Muscle layer of colon (tissue), 2 donors: ENCODE data around the gene HAUS8.

Source experiments
- H3K27ac ChIP-seq: one replicate; pipeline ENCODE4 v1.7.0; 2013; ENCODE audit warnings: low read depth, mild to moderate bottlenecking, low read length, moderate library complexity
- H3K27me3 ChIP-seq, 2 donors: one replicate each; pipeline ENCODE4 v1.7.0; 2013; ENCODE audit warnings: low read length in 2 of 2, mild to moderate bottlenecking in 2 of 2; ENCODE audit not compliant: insufficient read depth in 2 of 2, control insufficient read depth in 1 of 2
- H3K36me3 ChIP-seq: one replicate; pipeline ENCODE4 v1.7.0; 2013; ENCODE audit warnings: mild to moderate bottlenecking, low read length; ENCODE audit not compliant: insufficient read depth
- H3K4me1 ChIP-seq: one replicate; pipeline ENCODE4 v1.7.0; 2013; ENCODE audit warnings: mild to moderate bottlenecking, low read length; ENCODE audit not compliant: insufficient read depth
- H3K4me3 ChIP-seq, 2 donors: one replicate each; pipeline ENCODE4 v1.7.0; 2013; ENCODE audit warnings: low read length in 2 of 2, low read depth in 1 of 2, mild to moderate bottlenecking in 1 of 2, moderate library complexity in 1 of 2
- H3K9ac ChIP-seq: one replicate; pipeline ENCODE4 v1.7.0; 2013; ENCODE audit warnings: low read length
- H3K9me3 ChIP-seq: one replicate; pipeline ENCODE4 v1.7.0; 2013; ENCODE audit warnings: mild to moderate bottlenecking, low read length
- donor health status: abdominal sarcoma.
- donor health status: Adenocarcinoma of cecum.

The HAUS8 gene

DNA sequence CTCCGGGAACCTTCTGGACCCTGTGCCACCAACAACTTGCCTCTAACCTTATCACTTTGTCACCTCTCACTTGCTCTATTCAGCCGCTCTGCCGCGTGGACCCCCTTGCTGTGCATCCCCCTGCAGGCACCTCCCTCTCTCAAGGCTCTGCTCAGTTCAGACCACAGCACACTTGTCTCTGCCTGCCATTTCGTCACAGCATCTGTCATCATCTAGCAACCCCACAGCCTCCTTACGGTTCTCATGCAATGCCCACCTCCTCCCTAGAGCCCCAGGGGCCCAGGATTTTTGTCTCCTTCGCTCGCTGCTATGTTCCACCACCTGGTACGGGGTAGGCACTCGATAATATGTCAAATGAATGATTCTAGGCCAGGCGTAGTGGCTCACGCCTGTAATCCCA is 4.8 kb downstream of the HAUS8 start:
- Histone ChIP-seq H3K27me3 (no peaks in the 10 kb centered on the region), H3K27ac (no peak overlapping the region), H3K9ac (no peak overlapping the region), H3K4me1 (peaks cover 14% of the 10 kb centered on the region), H3K9me3 (no peaks in the 10 kb centered on the region), H3K36me3 (peaks cover 7% of the 10 kb centered on the region), H3K4me3 (no peak overlapping the region)

GRCh38 chr19:17069193-17069592 is 6.1 kb downstream of the HAUS8 start:
- H3K4me3 ChIP-seq = no peak overlapping the region
- H3K36me3 ChIP-seq = peaks cover 7% of the 10 kb centered on the region
- H3K9me3 ChIP-seq = no peaks in the 10 kb centered on the region
- H3K27me3 ChIP-seq = no peaks in the 10 kb centered on the region
- H3K27ac ChIP-seq = no peak overlapping the region
- peaks cover 8% of the 10 kb centered on the region for H3K4me1 ChIP-seq
- no peak overlapping the region for H3K9ac ChIP-seq

GRCh38 chr19:17063428-17063827 is 11.8 kb downstream of the HAUS8 start:
- Histone ChIP-seq H3K27ac (no peak overlapping the region), H3K4me3 (no peak overlapping the region), H3K9me3 (no peaks in the 10 kb centered on the region), H3K4me1 (peaks cover 5% of the 10 kb centered on the region), H3K9ac (no peak overlapping the region), H3K27me3 (no peaks in the 10 kb centered on the region), H3K36me3 (peaks cover 14% of the 10 kb centered on the region)

DNA sequence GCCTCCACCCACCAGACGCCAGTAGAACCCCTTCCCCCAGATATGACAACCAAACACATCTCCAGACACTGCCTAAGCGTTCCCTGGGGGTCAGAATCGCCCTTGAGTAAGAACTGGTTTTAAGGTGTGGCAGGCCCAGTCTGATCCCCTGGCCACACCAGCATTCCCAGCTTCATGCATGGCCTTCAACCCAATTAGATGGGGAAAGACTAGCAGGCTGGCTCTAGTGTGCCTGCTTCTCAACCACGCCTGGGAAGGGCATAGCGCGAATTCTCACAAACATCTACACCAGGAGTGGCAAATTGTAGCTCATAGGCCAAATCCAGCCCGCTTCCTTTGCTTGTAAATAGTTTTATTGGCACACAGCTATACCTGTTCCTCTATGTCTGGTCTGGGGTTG is 13.6 kb downstream of the HAUS8 start:
- no peak overlapping the region for H3K9ac ChIP-seq
- no peaks in the 10 kb centered on the region for H3K27me3 ChIP-seq
- no peak overlapping the region for H3K4me3 ChIP-seq
- peaks cover 5% of the 10 kb centered on the region for H3K9me3 ChIP-seq
- H3K36me3 ChIP-seq = peaks cover 27% of the 10 kb centered on the region
- no peaks in the 10 kb centered on the region for H3K4me1 ChIP-seq
- no peak overlapping the region for H3K27ac ChIP-seq

DNA sequence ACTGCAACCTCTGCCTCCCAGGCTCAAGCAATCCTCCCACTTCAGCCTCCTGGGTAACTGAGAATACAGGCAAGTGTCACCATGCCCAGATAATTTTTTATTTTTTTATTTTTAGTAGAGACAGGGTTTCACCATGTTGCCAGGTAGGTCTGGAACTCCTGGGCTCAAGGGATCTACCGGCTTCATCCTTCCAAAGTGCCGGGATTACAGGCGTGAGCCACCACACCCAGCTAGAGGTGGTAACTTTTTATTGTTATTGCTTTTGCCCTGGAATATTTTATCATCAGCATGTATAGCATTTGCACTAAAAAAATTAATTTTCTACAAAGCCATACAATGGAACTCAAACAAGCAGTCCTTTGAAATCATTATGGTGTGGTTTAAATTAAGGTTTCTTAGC is 14.0 kb downstream of the HAUS8 start:
- peaks cover 5% of the 10 kb centered on the region for H3K9me3 ChIP-seq
- H3K27ac ChIP-seq = no peak overlapping the region
- no peaks in the 10 kb centered on the region for H3K27me3 ChIP-seq
- H3K4me3 ChIP-seq = no peak overlapping the region
- H3K36me3 ChIP-seq = peaks cover 28% of the 10 kb centered on the region
- H3K9ac ChIP-seq = no peak overlapping the region
- H3K4me1 ChIP-seq = no peaks in the 10 kb centered on the region

DNA sequence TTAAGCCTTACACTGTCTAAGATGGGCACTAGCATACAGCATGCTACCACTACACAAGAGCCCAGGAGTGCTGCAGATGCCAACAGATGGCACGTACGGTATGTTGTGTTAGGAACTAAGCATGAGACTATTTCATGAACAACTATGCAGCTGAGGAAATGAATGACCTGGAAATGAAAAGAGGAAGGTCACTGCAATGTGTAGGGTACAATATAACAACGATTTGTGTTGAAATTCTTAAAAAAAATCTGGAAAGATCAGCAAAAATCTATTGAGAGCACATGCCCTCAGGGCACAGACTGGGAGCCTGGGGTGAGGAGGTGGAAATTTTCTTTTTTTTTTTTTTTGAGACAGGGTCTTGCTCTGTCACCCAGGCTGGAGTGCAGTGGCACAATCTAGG is 14.4 kb downstream of the HAUS8 start:
- H3K4me1 ChIP-seq = no peaks in the 10 kb centered on the region
- H3K9me3 ChIP-seq = peaks cover 5% of the 10 kb centered on the region
- no peak overlapping the region for H3K9ac ChIP-seq
- H3K4me3 ChIP-seq = no peak overlapping the region
- peaks cover 32% of the 10 kb centered on the region for H3K36me3 ChIP-seq
- no peak overlapping the region for H3K27ac ChIP-seq
- H3K27me3 ChIP-seq = no peaks in the 10 kb centered on the region

- Histone ChIP-seq H3K36me3 (peaks cover 36% of the 10 kb centered on the region), H3K4me3 (no peak overlapping the region), H3K9ac (no peak overlapping the region), H3K27ac (no peak overlapping the region), H3K27me3 (no peaks in the 10 kb centered on the region), H3K4me1 (no peaks in the 10 kb centered on the region), H3K9me3 (peaks cover 5% of the 10 kb centered on the region)
Observed at GRCh38 chr19:17058236-17058635, 17.0 kb downstream of the HAUS8 start.

DNA sequence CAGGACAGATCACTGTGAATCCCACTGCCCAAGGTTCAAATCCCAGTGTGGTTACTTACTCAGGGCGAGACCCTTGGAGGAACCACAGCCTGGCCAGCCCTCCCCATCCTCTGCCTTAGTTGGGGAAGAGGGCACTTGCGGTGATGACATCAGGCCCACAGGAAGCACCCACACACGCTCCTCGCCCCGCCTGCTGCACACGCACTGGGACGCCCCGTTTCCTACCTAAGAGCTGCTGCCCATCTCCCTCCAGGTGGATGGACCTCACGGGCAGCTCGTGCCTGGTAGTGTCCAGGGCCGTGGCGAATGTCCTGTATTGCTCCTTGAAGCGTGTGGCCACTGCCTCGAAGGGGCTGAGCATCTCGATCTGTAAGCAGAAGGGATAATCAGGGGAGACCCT is 19.6 kb downstream of the HAUS8 start:
- H3K27me3 ChIP-seq = no peaks in the 10 kb centered on the region

GRCh38 chr19:17054746-17055145 is 20.5 kb downstream of the HAUS8 start:
- H3K9ac ChIP-seq = no peak overlapping the region
- H3K4me1 ChIP-seq = no peaks in the 10 kb centered on the region
- no peak overlapping the region for H3K4me3 ChIP-seq
- H3K9me3 ChIP-seq = peaks cover 5% of the 10 kb centered on the region
- H3K36me3 ChIP-seq = peaks cover 43% of the 10 kb centered on the region
- H3K27me3 ChIP-seq = no peaks in the 10 kb centered on the region
- H3K27ac ChIP-seq = no peak overlapping the region

More for the DNA sequence above, 19.6 kb downstream of the HAUS8 start:
- H3K4me3 ChIP-seq = no peak overlapping the region
- no peaks in the 10 kb centered on the region for H3K4me1 ChIP-seq
- H3K36me3 ChIP-seq = peaks cover 44% of the 10 kb centered on the region
- H3K9ac ChIP-seq = no peak overlapping the region
- no peak overlapping the region for H3K27ac ChIP-seq
- H3K9me3 ChIP-seq = peaks cover 5% of the 10 kb centered on the region

- Histone ChIP-seq H3K9me3 (no peaks in the 10 kb centered on the region), H3K36me3 (peaks cover 20% of the 10 kb centered on the region), H3K4me1 (no peaks in the 10 kb centered on the region), H3K27ac (no peak overlapping the region), H3K4me3 (no peak overlapping the region), H3K27me3 (no peaks in the 10 kb centered on the region), H3K9ac (no peak overlapping the region)
Observed at GRCh38 chr19:17052439-17052838, 22.8 kb downstream of the HAUS8 start.

DNA sequence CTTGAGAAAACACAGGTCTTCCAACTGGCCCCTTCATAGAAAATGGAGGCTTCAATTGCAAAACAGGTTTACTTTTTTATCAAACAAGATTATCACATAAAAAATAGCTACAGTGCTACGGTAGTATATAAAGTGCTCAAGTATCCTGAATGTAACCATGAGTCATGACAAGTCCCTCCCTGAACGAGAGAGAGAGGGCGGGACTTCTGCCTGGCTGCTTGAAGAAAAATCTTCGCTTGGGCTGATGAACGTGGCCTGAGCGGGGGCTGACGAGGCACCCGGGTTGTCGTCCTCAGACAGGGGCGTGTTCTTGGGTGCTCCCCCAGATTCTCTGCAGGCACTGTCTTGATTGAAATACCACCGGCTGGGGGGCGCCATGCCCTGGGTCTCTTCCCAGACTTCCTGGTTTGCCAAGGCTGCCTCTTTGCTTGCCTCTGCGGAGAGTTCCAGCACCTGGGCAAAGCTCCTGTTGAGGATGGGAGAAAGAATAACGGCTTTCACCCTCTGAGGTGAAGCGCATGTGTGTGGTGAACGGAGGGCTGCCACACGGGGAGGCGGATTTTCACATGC is 25.5 kb downstream of the HAUS8 start:
- no peak overlapping the region for H3K9ac ChIP-seq
- no peak overlapping the region for H3K27ac ChIP-seq
- no peaks in the 10 kb centered on the region for H3K4me1 ChIP-seq

GRCh38 chr19:17048885-17049453 is 26.3 kb downstream of the HAUS8 start:
- no peaks in the 10 kb centered on the region for H3K9me3 ChIP-seq
- no peak overlapping the region for H3K27ac ChIP-seq
- H3K4me3 ChIP-seq = no peak overlapping the region
- H3K9ac ChIP-seq = no peak overlapping the region
- H3K4me1 ChIP-seq = no peaks in the 10 kb centered on the region
- H3K36me3 ChIP-seq = peaks cover 8% of the 10 kb centered on the region
- no peaks in the 10 kb centered on the region for H3K27me3 ChIP-seq

More for the DNA sequence above, 25.5 kb downstream of the HAUS8 start:
- Histone ChIP-seq H3K4me3 (no peak overlapping the region), H3K36me3 (peaks cover 8% of the 10 kb centered on the region), H3K9me3 (no peaks in the 10 kb centered on the region), H3K27me3 (no peaks in the 10 kb centered on the region)
